Right cardiac atrium (tissue), 5 donors: ENCODE measurements around the gene C1orf52. TPM values are rescaled to one million over a fixed set of nuclear protein-coding genes. Genes with fewer than 3 reads are reported as not detected.
A peak's percentile ranks its signal among the peaks of the same experiment; 100 is the strongest.
"Not testable (repeated sequence)": the region's sequence is repeated elsewhere in the genome, so short reads cannot be mapped to it uniquely, and the experiment has no call there.

Experiments used
- ATAC-seq, 2 donors: fragments of 200-7000 bp; cut with Tn5 transposase; one replicate each; pipeline versions ENCODE4 v1.8.0 to v1.9.1; 2020; ENCODE audit warnings: moderate library complexity in 2 of 2, mild to moderate bottlenecking in 1 of 2
- DNase-seq, 3 donors: peaks; one replicate each; pipeline ENCODE4 v3.0.0-alpha.2; 2020
- H3K27ac ChIP-seq: one replicate; pipeline ENCODE4 v1.5.1; 2013; ENCODE audit warnings: mild to moderate bottlenecking, low read length, control low read depth, moderate library complexity
- H3K27me3 ChIP-seq: one replicate; pipeline ENCODE4 v1.6.1; 2013; ENCODE audit not compliant: control insufficient read depth, insufficient read depth
- H3K4me1 ChIP-seq: one replicate; pipeline ENCODE4 v1.6.1; 2013; ENCODE audit warnings: low read length; ENCODE audit not compliant: control insufficient read depth, insufficient read depth
- H3K4me3 ChIP-seq: one replicate; pipeline ENCODE4 v1.5.1; 2013; ENCODE audit warnings: low read length, control low read depth
- H3K9me3 ChIP-seq: one replicate; pipeline ENCODE4 v1.6.1; 2013; ENCODE audit warnings: low read length; ENCODE audit not compliant: control insufficient read depth
- WGBS: extraction: QIAGEN DNeasy Blood & Tissue Kit; methylation state at CpG from one replicate; pipeline ENCODE4 v1.1.7; 2013; 5-methylcytosine and 5-hydroxymethylcytosine counted together
- intact Hi-C, 4 donors: fragments of 100-400 bp; cut with DNase I; formaldehyde crosslinking; loops; one replicate each; pipeline versions ENCODE4 v1.11.0 to v1.14.0; 2022 to 2023
- polyA plus RNA-seq: library from polyadenylated mRNA; stranded (reverse); fragments of 200-250 nt; gene quantifications from one replicate; pipeline ENCODE4 v1.2.3, GENCODE V29; 2013
- total RNA-seq, 4 donors: library from RNA; stranded (reverse); fragmentation: NEBNext Ultra II Directional; extraction: Animal tissue kit (Norgen Biotek cat#: 25700); gene quantifications; one replicate each; pipeline ENCODE4 v1.2.1, GENCODE V29; 2021
- donor health status: healthy with polysubstance abuse.
- donor health status: DM: no; HTN: yes; CAD: no.
- donor health status: DM: no; HTN: no; CAD: no.
- donor health status: DM: no; HTN: yes; CAD: no; lungs with severe emphysema.
- donor health status: DM: yes; HTN: yes; CAD: no.

C1orf52 gene
- total and polyA plus RNA-seq, 5 donors: 15.0 to 20.1 (median 17.5) TPM

GRCh38 chr1:85259912-85260274 is 431 bp upstream of the C1orf52 start:
- H3K27ac ChIP-seq: peak overlapping the region; percentile 89
- peak; percentile 77 to 89 for ATAC-seq
- peak overlapping the region; percentile 96 for H3K4me3 ChIP-seq
- H3K9me3 ChIP-seq: no peaks in the 10 kb centered on the region
- intact Hi-C loops: loop anchor here (5.0 to 10.0 kb wide), 4 partner anchors 148 to 318 kb away; no protein-coding TSS in a partner anchor
- no peaks in the 10 kb centered on the region for H3K4me1 ChIP-seq
- 10% methylated on average over 7 of the region's 7 CpGs for WGBS
- peak in 2 of 3 donors; percentile 33 to 51 for DNase-seq
- no peaks in the 10 kb centered on the region for H3K27me3 ChIP-seq

- no peaks in the 10 kb centered on the region for H3K4me1 ChIP-seq
- peak overlapping the region; percentile 96 for H3K4me3 ChIP-seq
- ATAC-seq (no peak), DNase-seq (peak in 1 of 3 donors; percentile 80)
- WGBS: 6% methylated on average over 19 of the region's 19 CpGs
- H3K9me3 ChIP-seq: no peaks in the 10 kb centered on the region
- intact Hi-C loops: loop anchor here (5.0 to 10.0 kb wide), 4 partner anchors 146 to 316 kb away; no protein-coding TSS in a partner anchor
- no peak overlapping the region for H3K27ac ChIP-seq
- no peaks in the 10 kb centered on the region for H3K27me3 ChIP-seq
Measured at GRCh38 chr1:85258536-85259117, 835 bp downstream of the C1orf52 start.

GRCh38 chr1:85249042-85249441 is 10.4 kb downstream of the C1orf52 start:
- H3K4me1 ChIP-seq, H3K9me3 ChIP-seq, ATAC-seq, DNase-seq, H3K4me3 ChIP-seq, H3K27me3 ChIP-seq, H3K27ac ChIP-seq: not testable (repeated sequence)
- WGBS: 75% methylated on average over 3 of the region's 3 CpGs
- intact Hi-C loops: loop anchor here in 1 of 4 donors (5.0 kb wide), 1 partner anchor 142 kb away; no protein-coding TSS in a partner anchor

GRCh38 chr1:85245891-85246290 is 13.6 kb downstream of the C1orf52 start:
- H3K4me3 ChIP-seq: no peak overlapping the region
- ATAC-seq (no peak), DNase-seq (no peak)
- no peaks in the 10 kb centered on the region for H3K27me3 ChIP-seq
- intact Hi-C loops: loop anchor here in 1 of 4 donors (5.0 kb wide), 1 partner anchor 139 kb away; no protein-coding TSS in a partner anchor
- no peaks in the 10 kb centered on the region for H3K4me1 ChIP-seq
- no peak overlapping the region for H3K27ac ChIP-seq
- WGBS: 63% methylated on average over 1 of the region's 1 CpG
- H3K9me3 ChIP-seq: no peaks in the 10 kb centered on the region

DNA sequence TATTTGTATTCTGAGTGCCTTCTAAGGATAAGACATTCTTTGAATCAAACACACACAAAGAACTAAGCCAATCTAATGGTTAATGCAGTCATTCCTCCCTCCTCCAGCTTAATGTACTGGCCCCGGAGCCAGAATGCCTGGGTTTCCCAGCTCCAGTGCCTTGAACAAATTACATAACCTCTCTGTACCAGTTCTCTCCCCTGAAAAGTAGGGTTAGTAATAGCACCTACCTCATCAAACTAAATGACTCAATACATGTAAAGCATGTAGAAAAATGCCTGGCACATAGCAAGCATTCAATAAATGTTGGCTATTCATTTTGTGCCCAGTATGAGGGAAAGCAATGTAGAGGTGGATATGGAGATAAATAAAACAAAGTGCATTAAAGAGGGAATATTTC is 14.0 kb downstream of the C1orf52 start:
- ATAC-seq (no peak), DNase-seq (no peak)
- H3K4me3 ChIP-seq: no peak overlapping the region
- WGBS: 70% methylated on average over 1 of the region's 1 CpG
- H3K9me3 ChIP-seq: no peaks in the 10 kb centered on the region
- H3K27ac ChIP-seq: no peak overlapping the region
- no peaks in the 10 kb centered on the region for H3K27me3 ChIP-seq
- H3K4me1 ChIP-seq: no peaks in the 10 kb centered on the region
- intact Hi-C loops: loop anchor here in 1 of 4 donors (5.0 kb wide), 1 partner anchor 138 kb away; no protein-coding TSS in a partner anchor

DNA sequence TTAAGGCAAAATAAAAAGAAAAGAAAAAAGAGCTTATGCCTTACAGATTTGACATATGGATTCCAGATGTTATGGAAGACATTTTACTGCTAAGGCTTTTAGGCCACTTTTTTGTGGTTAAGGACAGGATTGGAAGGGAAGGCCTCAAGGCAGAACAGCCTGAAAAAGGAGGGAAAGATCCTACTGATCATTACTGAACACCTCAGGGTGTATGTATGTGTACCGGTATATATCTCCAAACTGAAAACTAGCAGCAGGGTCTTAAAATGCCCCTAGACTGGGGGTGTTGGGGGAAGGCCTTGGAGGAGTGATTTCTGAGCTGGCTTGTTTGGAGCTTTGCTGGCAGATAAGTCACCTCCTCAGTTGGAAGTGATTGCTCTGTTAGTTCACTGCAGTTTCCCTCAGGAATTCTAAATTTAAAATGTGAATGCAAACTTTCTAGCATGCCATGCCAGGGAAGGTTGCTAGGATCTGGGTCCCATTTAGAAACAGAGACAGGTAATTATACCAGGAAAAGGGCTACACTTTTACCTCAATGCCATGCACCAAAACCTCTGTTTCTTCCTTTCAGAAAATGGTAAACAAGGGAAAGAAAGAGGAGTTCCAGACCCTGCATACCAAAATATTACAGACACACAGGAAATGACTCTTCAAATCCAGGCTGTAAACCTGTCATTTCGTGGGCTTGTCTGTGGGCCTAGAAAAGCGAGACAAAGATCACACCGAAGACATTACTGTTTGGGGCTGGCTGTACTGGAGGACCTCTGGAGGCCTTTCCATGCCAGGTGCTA is 15.0 kb downstream of the C1orf52 start:
- intact Hi-C loops: loop anchor here in 1 of 4 donors (5.0 kb wide), 1 partner anchor 137 kb away; no protein-coding TSS in a partner anchor
- WGBS: 48% methylated on average over 4 of the region's 4 CpGs
- no peak for ATAC-seq
- Histone ChIP-seq H3K27me3 (no peaks in the 10 kb centered on the region), H3K4me3 (no peak overlapping the region), H3K27ac (no peak overlapping the region), H3K4me1 (no peaks in the 10 kb centered on the region), H3K9me3 (no peaks in the 10 kb centered on the region)
- DNase-seq: no peak

DNA sequence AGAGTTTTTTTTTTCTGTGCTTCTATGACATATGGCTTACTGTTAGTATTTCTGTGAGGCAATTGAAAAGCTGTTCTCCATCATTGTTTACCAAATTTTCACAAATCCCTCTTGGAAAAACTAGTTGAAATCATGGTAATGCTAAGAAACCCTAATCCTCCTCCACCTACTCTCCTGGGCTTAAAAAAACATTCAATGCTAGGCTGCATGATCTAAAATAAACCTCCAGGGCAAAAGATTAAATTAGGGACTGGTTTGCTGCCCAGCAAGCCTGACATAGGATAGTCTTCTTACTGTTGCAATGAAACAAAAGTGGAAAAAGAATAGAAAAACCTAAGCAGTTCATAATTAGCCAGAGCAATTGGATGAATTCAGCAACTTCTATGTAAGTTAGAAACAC is 16.1 kb downstream of the C1orf52 start:
- Histone ChIP-seq H3K27me3 (no peaks in the 10 kb centered on the region), H3K4me1 (no peaks in the 10 kb centered on the region), H3K9me3 (no peaks in the 10 kb centered on the region), H3K4me3 (no peak overlapping the region), H3K27ac (no peak overlapping the region)
- intact Hi-C loops: no loop called here
- no peak for DNase-seq
- ATAC-seq: no peak

- intact Hi-C loops: no loop called here
- H3K27me3 ChIP-seq: no peaks in the 10 kb centered on the region
Measured at GRCh38 chr1:85240643-85241042, 18.8 kb downstream of the C1orf52 start.

DNA sequence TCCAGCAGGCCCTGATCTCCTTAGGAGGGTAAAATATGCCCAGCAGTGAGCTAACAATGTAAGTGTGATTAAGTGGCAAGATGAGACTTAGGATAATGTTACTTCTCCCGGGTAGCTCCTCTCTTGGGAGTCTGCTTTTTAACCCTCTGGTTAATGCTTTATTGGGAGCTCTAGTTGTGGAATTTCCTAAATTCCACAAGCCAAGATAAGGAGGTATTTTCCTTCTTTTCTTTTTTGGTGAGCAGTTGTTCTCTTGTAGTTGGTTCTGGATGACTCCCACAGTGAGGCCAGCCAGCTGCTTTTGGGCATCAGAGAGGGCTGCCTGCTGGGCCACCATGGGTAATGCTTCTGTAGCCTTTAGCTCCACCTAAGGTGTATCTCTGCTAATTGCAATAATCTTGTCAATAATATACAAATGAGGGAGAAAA is 19.3 kb downstream of the C1orf52 start:
- intact Hi-C loops: no loop called here
- no peak overlapping the region for H3K27ac ChIP-seq
- DNase-seq: no peak
- no peaks in the 10 kb centered on the region for H3K9me3 ChIP-seq
- WGBS: 21% methylated on average over 1 of the region's 1 CpG
- peak in 1 of 2 donors; percentile 51 for ATAC-seq
- no peak overlapping the region for H3K4me3 ChIP-seq
- no peaks in the 10 kb centered on the region for H3K4me1 ChIP-seq
- no peaks in the 10 kb centered on the region for H3K27me3 ChIP-seq

More at GRCh38 chr1:85240643-85241042, 18.8 kb downstream of the C1orf52 start:
- Histone ChIP-seq H3K4me3 (no peak overlapping the region), H3K27ac (no peak overlapping the region), H3K9me3 (no peaks in the 10 kb centered on the region), H3K4me1 (no peaks in the 10 kb centered on the region)
- ATAC-seq (no peak), DNase-seq (no peak)
- 19% methylated on average over 1 of the region's 1 CpG for WGBS

DNA sequence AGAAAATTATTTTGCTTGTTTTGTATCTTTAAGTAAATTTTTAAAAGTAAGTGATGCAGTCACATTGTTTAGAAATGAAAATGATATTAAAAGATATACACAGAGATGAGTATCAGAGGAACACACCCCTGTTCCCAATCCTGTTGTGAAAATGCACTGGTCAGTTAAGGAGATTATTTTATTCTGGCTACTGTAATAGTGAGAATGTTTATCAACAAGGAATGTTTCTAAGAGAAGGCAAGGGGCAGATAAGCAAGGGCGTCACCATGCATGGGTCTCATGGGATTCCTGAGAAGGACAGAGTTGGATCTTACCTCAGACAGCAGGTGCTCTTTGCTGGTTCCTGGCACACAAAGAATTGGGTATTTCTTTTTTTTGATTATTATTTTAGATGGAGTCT is 21.8 kb downstream of the C1orf52 start:
- H3K9me3 ChIP-seq: no peaks in the 10 kb centered on the region
- H3K4me1 ChIP-seq: no peaks in the 10 kb centered on the region
- no peak for DNase-seq
- no peak overlapping the region for H3K4me3 ChIP-seq
- WGBS: 74% methylated on average over 1 of the region's 1 CpG
- no peak for ATAC-seq
- no peak overlapping the region for H3K27ac ChIP-seq
- H3K27me3 ChIP-seq: no peaks in the 10 kb centered on the region
- intact Hi-C loops: no loop called here

DNA sequence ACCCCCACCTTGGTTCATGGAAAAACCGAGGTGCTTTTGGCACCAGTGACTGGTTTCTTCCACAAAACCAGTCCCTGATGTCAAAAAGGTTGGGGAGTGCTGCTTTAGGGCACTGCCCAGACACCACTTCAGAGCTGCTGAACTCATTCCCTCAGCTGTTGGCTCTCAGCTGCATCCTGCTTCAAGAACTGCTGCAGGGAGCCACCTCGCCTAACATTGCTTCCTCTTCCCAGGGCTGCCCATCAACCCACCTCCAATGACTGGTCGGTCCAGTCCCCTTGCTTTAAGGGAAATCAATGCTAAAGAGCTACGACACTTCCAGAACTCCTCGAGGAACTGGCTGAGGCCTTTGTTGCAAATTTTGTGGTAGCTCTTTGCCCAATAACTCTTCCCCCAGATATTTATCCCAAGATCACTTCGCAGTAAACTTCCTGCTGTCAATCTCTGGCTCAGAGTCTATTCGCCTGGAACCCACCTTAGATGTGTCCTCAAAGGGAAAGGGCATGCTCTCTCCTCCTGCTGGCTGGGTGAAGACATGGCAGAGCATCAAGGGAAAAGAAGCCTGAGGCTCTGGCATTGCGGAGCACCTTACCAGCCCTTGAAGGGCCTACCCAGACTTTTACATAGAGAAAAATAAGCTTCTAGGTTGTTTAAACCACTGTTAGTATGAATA is 29.0 kb downstream of the C1orf52 start:
- WGBS: 80% methylated on average over 8 of the region's 8 CpGs
- peak in 1 of 2 donors; percentile 14 for ATAC-seq
- DNase-seq: no peak
- H3K9me3 ChIP-seq: no peaks in the 10 kb centered on the region
- no peaks in the 10 kb centered on the region for H3K27me3 ChIP-seq
- no peak overlapping the region for H3K27ac ChIP-seq
- H3K4me3 ChIP-seq: no peak overlapping the region
- no peaks in the 10 kb centered on the region for H3K4me1 ChIP-seq
- intact Hi-C loops: no loop called here
